ENCODE measurements around the gene RWDD3.

The RWDD3 gene

DNA sequence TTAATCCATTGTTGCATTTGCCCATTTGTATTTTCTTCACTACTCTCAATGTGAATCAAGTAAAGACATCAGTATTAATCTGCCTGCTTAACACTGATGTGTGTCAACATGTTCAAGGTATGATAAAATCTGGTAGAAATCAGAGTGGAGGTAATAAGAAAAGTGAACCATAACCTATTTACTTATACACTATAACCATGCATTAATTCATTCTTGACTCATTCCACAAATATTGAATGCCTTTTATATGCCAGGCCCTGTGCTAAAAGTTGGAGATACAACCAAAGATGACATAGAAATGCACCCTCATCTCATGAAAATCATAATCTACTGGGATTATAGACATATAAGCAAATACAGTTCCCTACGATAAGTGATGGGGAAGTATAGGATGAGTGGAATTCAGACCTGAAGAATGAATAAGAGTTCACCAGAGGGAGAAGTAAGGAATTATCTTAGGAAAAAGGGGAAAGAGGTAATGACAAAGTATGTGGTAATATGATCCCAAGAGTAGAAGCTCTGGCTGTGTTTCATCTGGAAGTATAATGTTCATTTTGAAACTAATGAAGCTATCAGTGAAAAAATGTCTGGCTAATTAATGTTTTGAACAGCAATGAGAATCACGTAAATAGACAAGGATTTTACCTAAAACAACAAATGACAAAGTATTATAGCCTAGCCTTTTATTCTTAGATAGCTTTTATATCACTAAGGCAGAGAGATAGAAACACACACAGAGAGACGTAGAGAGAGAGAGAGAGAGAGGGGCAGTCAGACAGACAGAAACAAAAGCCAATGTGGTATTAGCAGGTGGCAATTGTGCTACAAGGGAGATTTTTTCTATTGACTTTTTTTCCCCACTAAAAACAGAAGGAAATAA, 7.0 kb upstream of the RWDD3 start:
- TF ChIP-seq, protein P1, sequence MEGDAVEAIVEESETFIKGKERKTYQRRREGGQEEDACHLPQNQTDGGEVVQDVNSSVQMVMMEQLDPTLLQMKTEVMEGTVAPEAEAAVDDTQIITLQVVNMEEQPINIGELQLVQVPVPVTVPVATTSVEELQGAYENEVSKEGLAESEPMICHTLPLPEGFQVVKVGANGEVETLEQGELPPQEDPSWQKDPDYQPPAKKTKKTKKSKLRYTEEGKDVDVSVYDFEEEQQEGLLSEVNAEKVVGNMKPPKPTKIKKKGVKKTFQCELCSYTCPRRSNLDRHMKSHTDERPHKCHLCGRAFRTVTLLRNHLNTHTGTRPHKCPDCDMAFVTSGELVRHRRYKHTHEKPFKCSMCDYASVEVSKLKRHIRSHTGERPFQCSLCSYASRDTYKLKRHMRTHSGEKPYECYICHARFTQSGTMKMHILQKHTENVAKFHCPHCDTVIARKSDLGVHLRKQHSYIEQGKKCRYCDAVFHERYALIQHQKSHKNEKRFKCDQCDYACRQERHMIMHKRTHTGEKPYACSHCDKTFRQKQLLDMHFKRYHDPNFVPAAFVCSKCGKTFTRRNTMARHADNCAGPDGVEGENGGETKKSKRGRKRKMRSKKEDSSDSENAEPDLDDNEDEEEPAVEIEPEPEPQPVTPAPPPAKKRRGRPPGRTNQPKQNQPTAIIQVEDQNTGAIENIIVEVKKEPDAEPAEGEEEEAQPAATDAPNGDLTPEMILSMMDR (IDR thresholded peaks at IDR 0.05; ENCODE audit: low read depth, low read length, missing control alignments) = no peak
- no peak for DNase-seq (ENCODE audit: low read depth)
- no peak overlapping the region for H3K4me3 ChIP-seq (ENCODE audit: low read depth, low read length)

DNA sequence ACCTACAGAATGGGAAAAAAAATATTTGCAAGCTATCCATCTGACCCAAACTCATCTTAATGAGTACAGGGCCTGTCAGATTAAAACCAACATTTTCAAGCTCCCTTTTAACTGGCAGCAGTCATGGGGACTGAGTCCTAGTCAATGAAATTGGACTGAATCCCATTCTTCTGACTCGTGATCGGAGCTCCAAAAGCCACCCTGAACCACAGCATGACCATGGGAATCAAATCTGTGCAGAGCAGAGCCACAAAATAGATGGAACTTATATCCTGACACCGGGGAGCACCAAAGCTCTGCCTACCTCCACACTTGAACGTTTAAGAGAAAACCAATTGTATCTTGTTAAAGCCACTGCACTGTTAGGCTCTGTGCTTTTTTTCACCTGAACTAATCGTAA, 5.0 kb upstream of the RWDD3 start:
- TF ChIP-seq, protein P1 (IDR thresholded peaks at IDR 0.05; ENCODE audit: low read depth, low read length, missing control alignments) = no peak
- no peak overlapping the region for H3K4me3 ChIP-seq (ENCODE audit: low read depth, low read length)
- no peak for DNase-seq (ENCODE audit: low read depth)

DNA sequence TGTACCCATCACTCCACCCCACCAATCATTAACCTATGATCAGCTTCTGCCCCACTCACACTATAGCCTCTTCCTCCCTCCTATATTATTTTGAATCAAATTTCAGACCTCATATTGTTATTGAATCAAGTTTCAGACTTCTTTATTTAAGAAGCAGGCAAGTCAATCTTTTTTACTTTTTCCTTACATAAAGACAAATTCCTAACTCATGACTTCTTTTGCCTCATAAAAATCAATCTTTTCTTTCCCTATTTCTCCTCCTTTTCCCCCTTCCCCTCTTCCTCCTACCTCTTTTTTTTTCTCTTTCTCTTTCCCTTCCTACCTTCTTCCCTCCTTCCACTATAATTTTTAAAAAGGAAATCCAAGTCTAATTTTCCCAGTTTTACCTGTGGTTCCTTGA, 4.3 kb upstream of the RWDD3 start:
- no peak for DNase-seq (ENCODE audit: low read depth)
- TF ChIP-seq, protein P1 (IDR thresholded peaks at IDR 0.05; ENCODE audit: low read depth, low read length, missing control alignments) = no peak
- no peak overlapping the region for H3K4me3 ChIP-seq (ENCODE audit: low read depth, low read length)

DNA sequence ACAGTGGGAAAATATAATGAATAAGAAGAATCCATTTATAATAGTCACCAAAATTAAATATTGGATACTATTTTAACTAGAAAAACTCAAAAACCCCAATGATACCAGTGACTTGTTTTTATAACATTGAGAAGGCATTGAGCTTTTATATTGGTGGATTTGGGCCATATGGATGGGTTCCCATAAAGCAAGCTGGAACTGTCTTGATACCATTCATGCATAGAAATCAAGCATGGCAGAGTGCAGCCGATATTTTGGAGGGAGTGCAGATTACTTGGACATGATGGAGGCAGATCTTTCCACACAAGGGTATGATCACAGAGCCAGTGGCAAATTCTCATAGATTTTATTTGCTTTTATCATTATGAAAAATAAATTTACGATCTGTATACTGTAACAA, 3.8 kb upstream of the RWDD3 start:
- DNase-seq (ENCODE audit: low read depth) = no peak
- TF ChIP-seq, protein P1 (IDR thresholded peaks at IDR 0.05; ENCODE audit: low read depth, low read length, missing control alignments) = no peak

DNA sequence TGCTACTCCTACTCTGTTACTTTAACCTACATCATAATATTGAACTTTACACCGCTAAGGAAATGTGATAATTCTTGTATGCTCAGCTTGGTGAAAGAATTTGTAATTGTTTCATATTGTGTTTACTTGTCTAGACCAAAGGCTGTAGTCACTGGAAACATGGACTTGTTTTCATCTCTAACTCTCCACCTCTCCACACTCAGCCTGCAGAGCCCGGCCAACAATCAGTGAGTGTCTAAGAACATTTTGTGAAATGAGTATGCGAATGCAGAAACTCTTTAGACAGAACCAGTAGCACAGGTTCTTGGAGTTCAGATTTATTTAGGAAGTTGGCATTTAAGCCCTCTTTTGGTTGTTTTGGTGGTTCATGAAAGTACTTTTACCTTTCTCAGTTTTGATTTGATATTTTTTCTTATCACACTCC, 3.2 kb upstream of the RWDD3 start:
- DNase-seq (ENCODE audit: low read depth) = no peak
- H3K4me3 ChIP-seq (ENCODE audit: low read depth, low read length) = no peak overlapping the region
- TF ChIP-seq, protein P1 (IDR thresholded peaks at IDR 0.05; ENCODE audit: low read depth, low read length, missing control alignments) = no peak

More for the DNA sequence above, 3.8 kb upstream of the RWDD3 start:
- no peak overlapping the region for H3K4me3 ChIP-seq (ENCODE audit: low read depth, low read length)

DNA sequence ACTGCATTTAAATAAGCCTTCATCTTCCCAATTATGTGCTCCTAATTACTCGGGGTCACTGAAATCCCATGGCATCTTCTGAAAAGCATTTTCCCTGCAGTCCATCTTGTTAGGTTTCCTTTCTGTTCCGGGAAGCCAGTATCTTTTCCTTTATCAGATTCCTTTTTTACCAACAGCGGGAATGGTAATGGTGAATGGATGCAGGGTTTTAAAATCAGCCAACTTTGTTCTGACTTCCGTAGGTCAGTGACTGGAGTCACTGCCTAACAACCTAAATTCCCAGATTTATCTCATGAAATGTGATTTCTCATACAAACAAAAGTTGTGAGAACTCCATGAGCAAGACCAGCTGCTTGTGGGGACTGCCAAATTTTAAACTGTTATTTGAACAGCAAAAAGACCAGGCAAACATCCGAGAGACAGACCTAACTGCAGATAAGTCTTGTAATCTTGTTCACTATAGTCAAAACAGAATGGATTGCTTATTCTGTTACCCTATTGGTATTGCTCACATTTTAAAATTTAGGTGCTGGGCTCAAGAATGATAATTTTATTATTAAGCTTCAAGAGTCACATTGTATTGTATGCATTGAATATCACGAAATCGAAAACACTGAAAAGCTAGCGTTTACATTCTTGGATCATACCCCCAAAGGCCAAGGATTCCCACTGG, 1.2 kb upstream of the RWDD3 start:
- H3K4me3 ChIP-seq (ENCODE audit: low read depth, low read length) = no peak overlapping the region
- TF ChIP-seq, protein P1 (IDR thresholded peaks at IDR 0.05; ENCODE audit: low read depth, low read length, missing control alignments) = no peak
- no peak for DNase-seq (ENCODE audit: low read depth)

Measured in GM12864 (cell line).